Hepatic stellate cell (primary cell): ENCODE data around the gene OSBPL5.
A peak's percentile ranks its signal among the peaks of the same experiment; 100 is the strongest.
"Not testable (repeated sequence)": the region's sequence is repeated elsewhere in the genome, so short reads cannot be mapped to it uniquely, and the experiment has no call there.

ENCODE experiments used
- DNase-seq: peaks from one replicate; pipeline ENCODE4 v3.0.0; 2011; ENCODE audit warnings: low spot score

The OSBPL5 gene

GRCh38 chr11:3182462-3182852 lies 17.3 kb upstream of the OSBPL5 start:
- DNase-seq: no peak

GRCh38 chr11:3181725-3182461 lies 16.8 kb upstream of the OSBPL5 start:
- DNase-seq: no peak

- DNase-seq: no peak
Measured at GRCh38 chr11:3180869-3181268, 15.8 kb upstream of the OSBPL5 start.

- DNase-seq: no peak
Measured at GRCh38 chr11:3178349-3178748, 13.2 kb upstream of the OSBPL5 start.

GRCh38 chr11:3177931-3178330 lies 12.8 kb upstream of the OSBPL5 start:
- no peak for DNase-seq

- no peak for DNase-seq
Measured at GRCh38 chr11:3176487-3176886, 11.4 kb upstream of the OSBPL5 start.

- no peak for DNase-seq
Measured at GRCh38 chr11:3175194-3175593, 10.1 kb upstream of the OSBPL5 start.

- DNase-seq: no peak
Measured at GRCh38 chr11:3174387-3174786, 9.3 kb upstream of the OSBPL5 start.

- no peak for DNase-seq
Measured at GRCh38 chr11:3173795-3174194, 8.7 kb upstream of the OSBPL5 start.

- no peak for DNase-seq
Measured at GRCh38 chr11:3171931-3172560, 6.9 kb upstream of the OSBPL5 start.

- no peak for DNase-seq
Measured at GRCh38 chr11:3170756-3171650, 5.9 kb upstream of the OSBPL5 start.

- DNase-seq: no peak
Measured at GRCh38 chr11:3170044-3170755, 5.1 kb upstream of the OSBPL5 start.

GRCh38 chr11:3169255-3170043 lies 4.3 kb upstream of the OSBPL5 start:
- peak; percentile 87 for DNase-seq

- not testable (repeated sequence) for DNase-seq
Measured at GRCh38 chr11:3168742-3169254, 3.7 kb upstream of the OSBPL5 start.

GRCh38 chr11:3167143-3168119 lies 2.3 kb upstream of the OSBPL5 start:
- no peak for DNase-seq

- DNase-seq: no peak
Measured at GRCh38 chr11:3166268-3167142, 1.4 kb upstream of the OSBPL5 start.

GRCh38 chr11:3165916-3166267 lies 782 bp upstream of the OSBPL5 start:
- DNase-seq: no peak

GRCh38 chr11:3164552-3165151 lies 458 bp downstream of the OSBPL5 start:
- peak; percentile 53 for DNase-seq

GRCh38 chr11:3164138-3164551 lies 965 bp downstream of the OSBPL5 start:
- DNase-seq: no peak
